Measurements from ENCODE around the gene LRP1-AS. TPM values are rescaled to one million over a fixed set of nuclear protein-coding genes. Genes with fewer than 3 reads are reported as not detected.

The LRP1-AS gene
- total RNA-seq, 2 donors from 2014 or later: not detected

DNA sequence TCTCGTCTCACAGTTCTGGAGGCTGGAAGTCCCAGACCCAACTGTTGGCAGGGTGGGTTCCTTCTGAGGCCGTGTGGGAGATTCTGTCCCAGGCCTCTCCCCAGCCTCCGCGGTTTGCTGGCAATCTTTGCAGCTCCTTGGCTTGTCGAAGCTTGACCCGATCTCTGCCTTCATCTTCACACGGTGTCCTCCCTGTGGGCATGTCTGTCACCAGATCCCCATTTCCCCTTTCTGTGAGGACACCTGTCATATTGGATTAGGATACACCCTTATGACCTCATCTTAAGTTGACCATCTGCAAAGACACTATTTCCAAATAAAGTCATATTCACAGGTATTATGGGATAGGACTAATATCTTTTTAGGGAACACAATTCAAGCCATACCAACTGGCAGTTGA, 22.6 kb upstream of the LRP1-AS start:
- Histone ChIP-seq H3K27me3 (replicated peaks; ENCODE audit: insufficient read depth) (no peaks in the 10 kb centered on the region), H3K27ac (no peak overlapping the region), H3K4me1 (replicated peaks) (no peaks in the 10 kb centered on the region), H3K36me3 (peaks cover 0 to 26% of the 10 kb centered on the region in 2 donors), H3K4me3 (no peak overlapping the region), H3K9me3 (no peaks in the 10 kb centered on the region)
- intact Hi-C loops (cut with DNase I): no loop called here
- DNase-seq (ENCODE audit: low spot score): no peak
- TF ChIP-seq POLR2AphosphoS5 (IDR thresholded peaks at IDR 0.05) (no peak), POLR2A (IDR thresholded peaks at IDR 0.05) (no peak)
- TF ChIP-seq, protein P1, sequence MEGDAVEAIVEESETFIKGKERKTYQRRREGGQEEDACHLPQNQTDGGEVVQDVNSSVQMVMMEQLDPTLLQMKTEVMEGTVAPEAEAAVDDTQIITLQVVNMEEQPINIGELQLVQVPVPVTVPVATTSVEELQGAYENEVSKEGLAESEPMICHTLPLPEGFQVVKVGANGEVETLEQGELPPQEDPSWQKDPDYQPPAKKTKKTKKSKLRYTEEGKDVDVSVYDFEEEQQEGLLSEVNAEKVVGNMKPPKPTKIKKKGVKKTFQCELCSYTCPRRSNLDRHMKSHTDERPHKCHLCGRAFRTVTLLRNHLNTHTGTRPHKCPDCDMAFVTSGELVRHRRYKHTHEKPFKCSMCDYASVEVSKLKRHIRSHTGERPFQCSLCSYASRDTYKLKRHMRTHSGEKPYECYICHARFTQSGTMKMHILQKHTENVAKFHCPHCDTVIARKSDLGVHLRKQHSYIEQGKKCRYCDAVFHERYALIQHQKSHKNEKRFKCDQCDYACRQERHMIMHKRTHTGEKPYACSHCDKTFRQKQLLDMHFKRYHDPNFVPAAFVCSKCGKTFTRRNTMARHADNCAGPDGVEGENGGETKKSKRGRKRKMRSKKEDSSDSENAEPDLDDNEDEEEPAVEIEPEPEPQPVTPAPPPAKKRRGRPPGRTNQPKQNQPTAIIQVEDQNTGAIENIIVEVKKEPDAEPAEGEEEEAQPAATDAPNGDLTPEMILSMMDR (IDR thresholded peaks at IDR 0.05): no peak
- 24% methylated on average over 7 of the region's 7 CpGs for WGBS

DNA sequence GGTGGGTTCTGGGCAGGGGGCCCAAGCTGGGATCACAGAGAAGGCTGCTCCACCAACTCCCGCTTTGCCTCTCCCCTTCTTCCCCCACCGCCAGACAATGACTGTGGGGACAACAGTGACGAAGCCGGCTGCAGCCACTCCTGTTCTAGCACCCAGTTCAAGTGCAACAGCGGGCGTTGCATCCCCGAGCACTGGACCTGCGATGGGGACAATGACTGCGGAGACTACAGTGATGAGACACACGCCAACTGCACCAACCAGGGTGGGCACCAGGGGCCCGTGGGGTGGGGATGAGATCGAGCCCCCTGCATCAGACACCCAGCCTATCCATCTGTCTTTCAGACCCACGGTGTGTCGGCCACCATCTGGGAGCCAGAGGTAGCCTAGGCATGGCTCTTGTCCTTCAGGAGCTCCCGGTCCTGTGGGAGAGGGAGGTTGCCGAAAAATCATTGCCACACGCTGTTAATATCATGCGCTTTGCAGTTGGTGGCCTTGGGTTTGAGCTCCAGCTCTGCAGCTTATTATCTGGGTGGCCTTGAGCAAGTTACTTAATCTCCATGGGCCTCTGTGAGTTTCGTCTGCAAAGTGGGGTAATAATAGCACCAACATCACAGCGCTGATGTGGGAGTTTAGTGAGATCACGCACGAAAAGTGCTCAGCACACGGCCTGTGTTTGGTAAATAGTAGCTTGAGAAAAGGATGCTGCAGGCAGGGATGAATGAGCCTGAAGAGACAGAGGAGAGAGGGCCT, 21.8 kb upstream of the LRP1-AS start:
- no peaks in the 10 kb centered on the region for H3K4me1 ChIP-seq (replicated peaks)
- H3K9me3 ChIP-seq: no peaks in the 10 kb centered on the region
- DNase-seq (ENCODE audit: low spot score): no peak
- WGBS: 87% methylated on average over 23 of the region's 23 CpGs
- TF ChIP-seq, protein P1 (IDR thresholded peaks at IDR 0.05): no peak
- TF ChIP-seq POLR2A (IDR thresholded peaks at IDR 0.05): no peak
- TF ChIP-seq POLR2AphosphoS5 (IDR thresholded peaks at IDR 0.05): no peak
- peaks cover 0 to 26% of the 10 kb centered on the region in 2 donors for H3K36me3 ChIP-seq
- intact Hi-C loops (cut with DNase I): no loop called here
- no peak overlapping the region for H3K27ac ChIP-seq
- H3K27me3 ChIP-seq (replicated peaks; ENCODE audit: insufficient read depth): no peaks in the 10 kb centered on the region
- H3K4me3 ChIP-seq: no peak overlapping the region

GRCh38 chr12:57168058-57168457, 20.6 kb upstream of the LRP1-AS start:
- intact Hi-C loops (cut with DNase I): no loop called here
- Histone ChIP-seq H3K27me3 (replicated peaks; ENCODE audit: insufficient read depth) (no peaks in the 10 kb centered on the region), H3K36me3 (peaks cover 0 to 26% of the 10 kb centered on the region in 2 donors), H3K4me3 (no peak overlapping the region), H3K27ac (no peak overlapping the region), H3K9me3 (no peaks in the 10 kb centered on the region), H3K4me1 (replicated peaks) (no peaks in the 10 kb centered on the region)
- TF ChIP-seq POLR2A (IDR thresholded peaks at IDR 0.05) (no peak), POLR2AphosphoS5 (IDR thresholded peaks at IDR 0.05) (no peak)
- TF ChIP-seq, protein P1 (IDR thresholded peaks at IDR 0.05): no peak
- whole genome bisulfite sequencing: 85% methylated on average over 10 of the region's 10 CpGs
- DNase-seq (ENCODE audit: low spot score): no peak

DNA sequence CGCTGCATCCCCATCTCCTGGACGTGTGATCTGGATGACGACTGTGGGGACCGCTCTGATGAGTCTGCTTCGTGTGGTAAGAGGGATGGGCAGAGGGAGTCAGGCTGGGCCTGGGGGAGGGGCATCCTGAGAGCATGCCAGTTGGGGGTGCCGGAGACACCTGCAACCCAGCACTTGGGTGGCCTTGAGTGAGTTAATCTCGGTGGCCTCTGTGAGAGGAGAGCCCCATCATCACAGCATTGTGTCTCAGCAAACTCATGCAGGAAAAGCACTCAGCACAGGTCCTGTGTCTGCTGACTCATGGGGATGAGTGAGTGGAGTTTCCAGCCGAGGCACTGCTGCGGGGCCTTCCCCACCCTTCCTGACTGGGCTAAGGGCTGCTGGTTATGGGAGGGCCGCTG, 19.6 kb upstream of the LRP1-AS start:
- TF ChIP-seq POLR2AphosphoS5 (IDR thresholded peaks at IDR 0.05) (no peak), POLR2A (IDR thresholded peaks at IDR 0.05) (no peak)
- TF ChIP-seq, protein P1 (IDR thresholded peaks at IDR 0.05): no peak
- no peak overlapping the region for H3K4me3 ChIP-seq
- no peaks in the 10 kb centered on the region for H3K9me3 ChIP-seq
- no peaks in the 10 kb centered on the region for H3K27me3 ChIP-seq (replicated peaks; ENCODE audit: insufficient read depth)
- no peaks in the 10 kb centered on the region for H3K4me1 ChIP-seq (replicated peaks)
- no peak for DNase-seq (ENCODE audit: low spot score)
- peaks cover 0 to 36% of the 10 kb centered on the region in 2 donors for H3K36me3 ChIP-seq
- intact Hi-C loops (cut with DNase I): no loop called here
- 65% methylated on average over 10 of the region's 10 CpGs for WGBS
- H3K27ac ChIP-seq: no peak overlapping the region

GRCh38 chr12:57165741-57166140, 18.3 kb upstream of the LRP1-AS start:
- WGBS: 80% methylated on average over 19 of the region's 19 CpGs
- Histone ChIP-seq H3K4me1 (replicated peaks) (no peaks in the 10 kb centered on the region), H3K36me3 (peaks cover 7 to 44% of the 10 kb centered on the region in 2 donors), H3K27ac (no peak overlapping the region), H3K27me3 (replicated peaks; ENCODE audit: insufficient read depth) (no peaks in the 10 kb centered on the region), H3K4me3 (no peak overlapping the region), H3K9me3 (no peaks in the 10 kb centered on the region)
- intact Hi-C loops (cut with DNase I): no loop called here
- TF ChIP-seq, protein P1 (IDR thresholded peaks at IDR 0.05): no peak
- TF ChIP-seq POLR2AphosphoS5 (IDR thresholded peaks at IDR 0.05) (no peak), POLR2A (IDR thresholded peaks at IDR 0.05) (no peak)
- no peak for DNase-seq (ENCODE audit: low spot score)

Data from prostate gland (tissue), 2 donors.